Measurements from ENCODE around the gene SYCP1.
"Not testable (repeated sequence)": the region's sequence is repeated elsewhere in the genome, so short reads cannot be mapped to it uniquely, and the experiment has no call there.

SYCP1 gene, protein sequence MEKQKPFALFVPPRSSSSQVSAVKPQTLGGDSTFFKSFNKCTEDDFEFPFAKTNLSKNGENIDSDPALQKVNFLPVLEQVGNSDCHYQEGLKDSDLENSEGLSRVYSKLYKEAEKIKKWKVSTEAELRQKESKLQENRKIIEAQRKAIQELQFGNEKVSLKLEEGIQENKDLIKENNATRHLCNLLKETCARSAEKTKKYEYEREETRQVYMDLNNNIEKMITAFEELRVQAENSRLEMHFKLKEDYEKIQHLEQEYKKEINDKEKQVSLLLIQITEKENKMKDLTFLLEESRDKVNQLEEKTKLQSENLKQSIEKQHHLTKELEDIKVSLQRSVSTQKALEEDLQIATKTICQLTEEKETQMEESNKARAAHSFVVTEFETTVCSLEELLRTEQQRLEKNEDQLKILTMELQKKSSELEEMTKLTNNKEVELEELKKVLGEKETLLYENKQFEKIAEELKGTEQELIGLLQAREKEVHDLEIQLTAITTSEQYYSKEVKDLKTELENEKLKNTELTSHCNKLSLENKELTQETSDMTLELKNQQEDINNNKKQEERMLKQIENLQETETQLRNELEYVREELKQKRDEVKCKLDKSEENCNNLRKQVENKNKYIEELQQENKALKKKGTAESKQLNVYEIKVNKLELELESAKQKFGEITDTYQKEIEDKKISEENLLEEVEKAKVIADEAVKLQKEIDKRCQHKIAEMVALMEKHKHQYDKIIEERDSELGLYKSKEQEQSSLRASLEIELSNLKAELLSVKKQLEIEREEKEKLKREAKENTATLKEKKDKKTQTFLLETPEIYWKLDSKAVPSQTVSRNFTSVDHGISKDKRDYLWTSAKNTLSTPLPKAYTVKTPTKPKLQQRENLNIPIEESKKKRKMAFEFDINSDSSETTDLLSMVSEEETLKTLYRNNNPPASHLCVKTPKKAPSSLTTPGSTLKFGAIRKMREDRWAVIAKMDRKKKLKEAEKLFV

DNA sequence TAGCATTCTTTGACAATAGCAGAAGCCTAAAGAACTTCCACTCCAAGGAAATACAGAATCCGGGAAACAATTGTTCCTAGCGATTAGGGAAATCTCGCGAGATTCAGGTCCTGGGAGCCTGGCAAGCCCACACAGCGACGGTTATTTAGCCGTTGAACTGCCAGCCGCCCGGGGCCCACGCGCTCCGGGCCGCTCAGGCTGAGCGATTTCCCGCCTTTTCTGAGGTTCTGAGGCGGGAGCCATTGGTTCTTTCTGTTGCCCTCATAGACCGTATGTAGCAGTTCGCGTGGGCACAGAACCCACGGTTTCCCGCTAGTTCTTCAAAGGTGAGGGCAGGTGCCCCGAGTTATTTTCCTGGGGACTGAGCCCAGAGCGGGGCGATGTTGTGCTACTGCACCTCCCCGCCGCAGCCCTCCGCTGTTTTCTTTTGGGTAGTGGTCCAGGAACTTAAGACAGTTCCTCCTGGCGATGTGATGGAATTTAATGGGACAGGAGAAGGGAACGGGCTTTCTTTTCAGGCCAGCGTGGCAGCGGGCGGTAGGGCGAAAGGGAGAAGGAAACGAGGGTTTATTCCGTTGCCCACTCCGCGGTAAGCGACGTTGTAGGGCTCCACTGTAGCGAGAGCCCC, at the start of gene SYCP1:
SYCP1 (plus strand) TSS at position 171 of the 628 bp plus-strand sequence. CDS start 602 bp downstream, outside the sequence.
- DNase-seq (ENCODE audit: low read depth in 3 of 3, low spot score in 1 of 3), result no peak

DNA sequence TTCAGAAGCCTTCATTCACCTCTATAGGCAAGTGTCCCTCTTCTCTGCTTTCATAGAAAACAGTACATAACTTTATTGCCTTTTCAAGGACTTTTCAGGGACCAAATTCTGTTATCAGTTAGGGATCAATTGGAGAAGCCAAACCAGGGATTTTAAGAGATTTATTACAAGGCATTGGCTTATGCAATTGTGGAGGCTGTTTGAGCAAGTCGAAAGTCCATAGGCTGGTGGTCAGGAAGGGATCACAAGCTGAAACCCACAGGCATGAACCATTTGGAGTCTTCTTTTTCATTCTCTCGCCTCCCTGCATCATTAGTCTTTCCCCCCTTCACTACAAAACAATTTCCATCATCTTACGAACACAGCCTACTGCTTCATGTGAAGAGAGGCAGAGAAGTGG, 34.8 kb upstream of the SYCP1 start:
- no peak for DNase-seq (ENCODE audit: low read depth in 3 of 3, low spot score in 1 of 3)

DNA sequence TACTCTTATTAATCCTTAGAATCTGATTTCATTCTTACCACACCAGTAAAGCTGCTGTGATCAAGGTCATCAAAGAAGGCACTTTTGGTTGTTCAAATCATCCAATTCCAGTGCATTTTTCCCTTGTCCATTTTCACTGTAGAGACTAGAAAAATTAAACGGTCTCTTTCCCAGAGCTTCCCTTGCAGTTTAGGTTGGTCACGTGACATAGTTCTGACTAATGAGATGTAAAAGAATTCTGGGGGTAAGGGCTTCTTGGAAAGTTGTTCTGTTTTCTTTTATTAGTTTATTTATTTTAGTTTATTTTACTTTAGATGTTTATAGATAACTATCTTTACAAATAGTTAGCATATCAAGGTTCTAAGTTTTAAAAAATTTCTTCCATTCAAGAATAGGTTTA, 34.3 kb upstream of the SYCP1 start:
- DNase-seq (ENCODE audit: low read depth in 3 of 3, low spot score in 1 of 3), result no peak

- no peak for DNase-seq (ENCODE audit: low read depth in 3 of 3, low spot score in 1 of 3)
Measured at GRCh38 chr1:114821978-114822377, 32.7 kb upstream of the SYCP1 start.

DNA sequence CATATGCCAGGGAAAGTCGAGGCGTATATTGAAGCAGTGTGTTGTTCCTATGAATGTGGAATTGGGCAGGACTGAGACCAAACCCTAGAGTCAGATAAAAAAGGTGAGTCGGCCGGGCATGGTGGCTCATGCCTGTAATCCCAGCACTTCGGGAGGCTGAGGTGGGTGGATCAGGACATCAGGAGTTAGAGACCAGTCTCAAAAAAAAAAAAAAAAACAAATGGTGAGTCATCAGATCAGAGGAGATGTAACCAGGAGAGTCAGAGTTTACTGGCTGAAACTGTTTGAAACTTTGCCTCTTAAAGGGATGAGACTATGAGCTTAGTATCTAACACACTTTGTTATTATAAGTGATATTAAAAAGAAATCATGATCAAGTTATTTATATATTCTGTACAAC, 26.4 kb upstream of the SYCP1 start:
- DNase-seq (ENCODE audit: low read depth in 3 of 3, low spot score in 1 of 3), result no peak

DNA sequence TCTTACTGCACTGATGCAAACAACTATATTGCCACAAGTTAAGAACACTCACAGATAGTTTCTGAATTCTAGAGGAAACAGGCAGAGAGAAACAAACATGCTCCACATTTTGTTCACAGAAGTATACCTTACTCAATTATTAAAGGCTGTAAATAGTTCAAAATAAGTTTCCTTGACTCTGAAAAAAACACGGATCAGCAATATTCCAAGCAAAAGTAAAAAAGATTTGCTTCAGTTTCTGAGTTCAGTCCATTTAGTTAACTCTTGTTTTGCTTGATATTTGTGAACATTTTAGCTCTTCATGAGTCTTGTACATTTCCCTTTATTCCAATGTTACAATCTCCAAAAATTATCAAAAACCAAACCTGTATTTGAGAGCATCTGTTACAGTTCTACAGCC, 24.6 kb upstream of the SYCP1 start:
- not testable (repeated sequence) for DNase-seq (ENCODE audit: low read depth in 3 of 3, low spot score in 1 of 3)

- DNase-seq (ENCODE audit: low read depth in 3 of 3, low spot score in 1 of 3), result no peak
Measured at GRCh38 chr1:114831276-114831994, 23.2 kb upstream of the SYCP1 start.

GRCh38 chr1:114832057-114832456, 22.6 kb upstream of the SYCP1 start:
- DNase-seq (ENCODE audit: low read depth in 3 of 3, low spot score in 1 of 3), result no peak

- no peak for DNase-seq (ENCODE audit: low read depth in 3 of 3, low spot score in 1 of 3)
Measured at GRCh38 chr1:114833421-114833820, 21.2 kb upstream of the SYCP1 start.

DNA sequence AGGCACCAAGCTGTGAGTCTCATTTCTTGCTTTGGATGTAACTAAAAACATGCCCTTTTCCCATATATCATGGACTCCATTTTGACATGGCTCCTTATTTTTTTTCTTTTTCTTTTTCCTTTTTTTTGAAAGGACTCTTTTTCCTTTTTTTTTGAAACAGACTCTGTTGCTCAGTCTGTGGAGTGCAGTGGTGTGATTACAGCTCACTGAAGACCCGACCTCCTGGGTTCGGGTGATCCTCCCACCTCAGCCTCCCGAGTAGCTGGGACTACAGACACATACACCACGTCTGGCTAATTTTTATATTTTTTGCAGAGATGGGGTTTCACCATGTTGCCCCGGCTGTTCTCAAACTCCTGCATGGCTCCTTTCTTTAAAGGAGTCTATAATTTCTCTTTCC, 10.4 kb upstream of the SYCP1 start:
- DNase-seq (ENCODE audit: low read depth in 3 of 3, low spot score in 1 of 3), result no peak

GRCh38 chr1:114853584-114853983, 1.1 kb upstream of the SYCP1 start:
- no peak for DNase-seq (ENCODE audit: low read depth in 3 of 3, low spot score in 1 of 3)

DNA sequence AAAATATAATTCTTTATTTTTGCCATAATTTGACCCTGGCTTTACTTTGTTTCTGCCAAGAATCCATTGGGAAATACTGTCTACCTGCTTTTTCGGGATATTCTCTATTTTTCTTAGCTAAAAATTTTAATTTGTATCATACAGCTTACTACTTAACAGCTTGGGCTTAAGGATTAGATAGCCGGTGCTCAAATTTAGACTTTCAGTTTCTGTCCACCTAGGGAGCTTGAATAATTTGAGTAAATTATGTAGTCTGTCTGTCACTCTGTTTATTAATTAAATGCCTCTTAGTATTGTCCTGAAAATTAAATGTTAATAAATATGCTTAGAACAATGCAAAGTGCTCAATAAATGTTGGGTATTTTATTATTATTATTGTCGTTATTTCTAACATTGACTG, 6.7 kb downstream of the SYCP1 start:
- no peak for DNase-seq (ENCODE audit: low read depth in 3 of 3, low spot score in 1 of 3)

DNA sequence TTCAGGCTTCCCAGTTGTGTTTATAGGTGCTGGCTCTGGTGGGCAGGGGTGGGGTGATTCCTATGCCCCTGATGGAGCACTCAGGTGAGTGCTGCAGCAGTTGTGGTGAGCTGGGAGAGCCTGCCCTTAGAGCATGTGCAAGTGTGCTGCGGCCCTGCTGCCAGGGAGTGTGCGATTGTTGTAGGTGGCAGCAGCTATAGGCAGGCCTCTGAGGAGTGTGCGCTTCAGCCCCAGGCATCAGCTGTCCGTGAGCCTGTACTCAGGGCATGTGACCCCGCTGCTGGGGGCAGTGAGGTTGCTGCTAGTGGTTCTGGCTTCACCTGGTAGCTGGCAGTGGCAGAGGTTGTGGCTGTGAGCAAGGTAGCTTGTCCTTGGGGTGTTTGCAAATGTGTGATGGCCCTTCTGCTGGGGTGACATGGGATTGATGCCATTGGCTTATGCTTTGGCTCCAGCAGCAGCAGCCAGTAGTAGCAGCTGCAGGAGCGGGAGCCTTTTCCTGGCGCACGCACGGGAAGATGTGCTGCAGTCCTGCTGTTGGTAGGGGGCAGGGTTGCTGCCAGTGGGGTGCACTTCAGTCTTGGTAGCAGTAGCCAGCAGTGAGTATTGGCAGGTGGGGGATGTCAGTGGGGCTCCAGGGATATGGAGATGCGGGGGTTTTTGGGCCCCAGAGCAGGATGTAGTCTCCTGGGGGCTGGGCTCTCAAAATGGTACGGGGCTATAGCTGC, 37.7 kb downstream of the SYCP1 start:
- DNase-seq (ENCODE audit: low read depth in 3 of 3, low spot score in 1 of 3), result no peak

GRCh38 chr1:114896795-114897194, 42.1 kb downstream of the SYCP1 start:
- DNase-seq (ENCODE audit: low read depth in 3 of 3, low spot score in 1 of 3), result no peak

GRCh38 chr1:114901814-114902213, 47.2 kb downstream of the SYCP1 start:
- no peak for DNase-seq (ENCODE audit: low read depth in 3 of 3, low spot score in 1 of 3)

DNA sequence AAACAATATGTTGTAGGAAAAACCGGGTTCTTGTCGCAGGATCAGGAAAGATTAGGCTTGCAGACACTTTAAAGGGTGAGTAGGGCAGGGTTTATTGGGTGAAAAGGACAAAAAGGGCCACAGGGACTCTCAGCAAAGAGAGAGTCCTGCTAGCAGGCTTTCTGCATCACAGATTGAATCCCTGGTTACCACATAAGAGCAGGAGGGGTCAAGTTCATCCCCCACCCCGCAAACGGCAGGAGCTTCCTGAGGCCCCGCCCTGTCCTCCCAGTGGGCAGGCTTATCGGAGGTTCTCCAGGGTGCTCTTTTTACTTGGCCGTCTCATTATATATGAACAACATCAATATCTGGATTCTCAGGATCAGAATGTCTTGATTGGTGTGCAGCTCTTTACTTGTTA, 47.7 kb downstream of the SYCP1 start:
- DNase-seq (ENCODE audit: low read depth in 3 of 3, low spot score in 1 of 3), result no peak

- DNase-seq (ENCODE audit: low read depth in 3 of 3, low spot score in 1 of 3), result no peak
Measured at GRCh38 chr1:114903480-114903879, 48.8 kb downstream of the SYCP1 start.

DNA sequence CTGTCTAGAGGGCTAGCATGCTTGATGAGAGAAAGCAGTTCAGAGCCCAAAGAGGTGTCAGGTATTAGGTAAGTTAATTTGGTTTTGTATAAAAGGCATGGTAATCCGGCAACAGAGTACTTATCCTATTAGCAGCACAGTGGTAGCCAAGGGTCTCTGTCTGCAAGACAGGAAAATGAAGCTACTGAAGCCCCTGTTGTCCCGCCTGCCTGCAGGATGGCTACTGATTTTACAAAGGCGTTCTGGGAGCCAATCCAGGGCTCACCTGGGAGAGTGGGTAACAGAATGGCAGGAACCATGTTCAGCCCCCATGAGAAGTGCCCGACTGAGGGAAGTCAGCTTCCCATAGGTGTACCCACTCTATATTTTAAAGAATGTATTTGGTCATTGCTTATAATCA, 61.1 kb downstream of the SYCP1 start:
- not testable (repeated sequence) for DNase-seq (ENCODE audit: low read depth in 3 of 3, low spot score in 1 of 3)

- DNase-seq (ENCODE audit: low read depth in 3 of 3, low spot score in 1 of 3), result no peak
Measured at GRCh38 chr1:114926607-114927006, 71.9 kb downstream of the SYCP1 start.

- no peak for DNase-seq (ENCODE audit: low read depth in 3 of 3, low spot score in 1 of 3)
Measured at GRCh38 chr1:114927401-114927800, 72.7 kb downstream of the SYCP1 start.

Data from stimulated activated CD4-positive, alpha-beta T cell treated with anti-CD3 and anti-CD28 coated beads, TNF-alpha, amount 100 ng/mL, for 1 hour (primary cell).